Nephron (organoid): ENCODE data around the gene POC1B.
"Not testable (repeated sequence)": the region's sequence is repeated elsewhere in the genome, so short reads cannot be mapped to it uniquely, and the experiment has no call there.

Experiments
- H3K27ac Mint-ChIP-seq, 3 experiments: 2 replicates each; pipeline ENCODE4 v1.8.0; 2020; ENCODE audit warnings: mixed read lengths in 3 of 3, mild to moderate bottlenecking in 2 of 3, moderate library complexity in 1 of 3
- H3K27me3 Mint-ChIP-seq: 2 replicates; pipeline ENCODE4 v1.8.0; 2021; ENCODE audit warnings: low read depth, mild to moderate bottlenecking, moderate library complexity, mixed read lengths
- H3K36me3 Mint-ChIP-seq: 2 replicates; pipeline ENCODE4 v1.8.0; 2020; ENCODE audit warnings: low read depth, mixed read lengths
- H3K4me1 Mint-ChIP-seq: 2 replicates; pipeline ENCODE4 v1.8.0; 2020; ENCODE audit warnings: mixed read lengths
- H3K4me3 Mint-ChIP-seq, 3 experiments: 2 replicates each; pipeline ENCODE4 v1.8.0; 2020; ENCODE audit warnings: mild to moderate bottlenecking in 3 of 3, mixed read lengths in 3 of 3, moderate library complexity in 2 of 3
- H3K9me3 Mint-ChIP-seq: 2 replicates; pipeline ENCODE4 v1.8.0; 2020; ENCODE audit warnings: mixed read lengths
- TF ChIP-seq, protein P1 (sequence below), 3 experiments: fragments of 200-600 bp; sonication (generic); IDR thresholded peaks; one replicate each; pipeline ENCODE4 v1.5.0; 2021; ENCODE audit warnings: antibody characterized with exemption in 3 of 3; ENCODE audit not compliant: unreplicated experiment in 3 of 3

The POC1B gene

DNA sequence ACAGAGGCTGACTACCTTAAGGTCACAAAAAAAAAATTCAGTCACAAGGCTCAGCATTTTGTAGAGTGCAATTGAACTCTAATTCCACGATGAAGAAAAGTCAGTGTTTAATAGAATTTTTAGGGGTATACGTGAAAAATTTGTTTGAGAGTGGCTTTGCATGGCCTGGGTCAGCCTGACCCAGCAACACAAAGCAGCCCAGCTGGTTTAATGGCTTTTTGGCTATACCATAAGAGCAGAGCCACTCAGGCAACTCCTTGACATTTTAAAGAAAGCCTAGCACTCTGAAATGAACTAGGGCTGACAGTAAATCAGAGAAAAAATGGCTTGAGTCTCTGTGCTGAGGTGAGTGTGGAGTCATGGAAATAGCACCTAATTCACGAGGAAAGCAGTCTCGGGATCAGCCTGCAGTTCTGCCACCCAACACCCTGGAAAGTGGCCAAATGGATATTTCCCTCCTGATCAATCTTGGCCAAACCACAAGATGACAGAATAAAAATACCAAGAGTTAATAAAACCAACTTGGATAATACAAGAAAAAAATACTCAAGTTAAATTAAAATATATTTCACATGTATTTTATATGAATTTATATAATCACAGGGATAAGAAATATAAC, 60.8 kb downstream of the POC1B start:
- Mint-ChIP-seq H3K27me3 (no peaks in the 10 kb centered on the region), H3K9me3 (no peaks in the 10 kb centered on the region), H3K36me3 (no peaks in the 10 kb centered on the region), H3K27ac (no peak overlapping the region), H3K4me1 (peaks cover 16% of the 10 kb centered on the region), H3K4me3 (no peak overlapping the region)
- TF ChIP-seq, protein P1, sequence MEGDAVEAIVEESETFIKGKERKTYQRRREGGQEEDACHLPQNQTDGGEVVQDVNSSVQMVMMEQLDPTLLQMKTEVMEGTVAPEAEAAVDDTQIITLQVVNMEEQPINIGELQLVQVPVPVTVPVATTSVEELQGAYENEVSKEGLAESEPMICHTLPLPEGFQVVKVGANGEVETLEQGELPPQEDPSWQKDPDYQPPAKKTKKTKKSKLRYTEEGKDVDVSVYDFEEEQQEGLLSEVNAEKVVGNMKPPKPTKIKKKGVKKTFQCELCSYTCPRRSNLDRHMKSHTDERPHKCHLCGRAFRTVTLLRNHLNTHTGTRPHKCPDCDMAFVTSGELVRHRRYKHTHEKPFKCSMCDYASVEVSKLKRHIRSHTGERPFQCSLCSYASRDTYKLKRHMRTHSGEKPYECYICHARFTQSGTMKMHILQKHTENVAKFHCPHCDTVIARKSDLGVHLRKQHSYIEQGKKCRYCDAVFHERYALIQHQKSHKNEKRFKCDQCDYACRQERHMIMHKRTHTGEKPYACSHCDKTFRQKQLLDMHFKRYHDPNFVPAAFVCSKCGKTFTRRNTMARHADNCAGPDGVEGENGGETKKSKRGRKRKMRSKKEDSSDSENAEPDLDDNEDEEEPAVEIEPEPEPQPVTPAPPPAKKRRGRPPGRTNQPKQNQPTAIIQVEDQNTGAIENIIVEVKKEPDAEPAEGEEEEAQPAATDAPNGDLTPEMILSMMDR (IDR thresholded peaks at IDR 0.05; ENCODE audit: unreplicated experiment in 3 of 3), result no peak

GRCh38 chr12:89461649-89462612, 63.9 kb downstream of the POC1B start:
- H3K4me1 Mint-ChIP-seq, result peaks cover 12% of the 10 kb centered on the region
- H3K36me3 Mint-ChIP-seq, result no peaks in the 10 kb centered on the region
- no peak overlapping the region for H3K4me3 Mint-ChIP-seq
- H3K27me3 Mint-ChIP-seq, result no peaks in the 10 kb centered on the region
- H3K27ac Mint-ChIP-seq, result peak overlapping the region; percentile 2 to 11 (median 6)
- TF ChIP-seq, protein P1 (IDR thresholded peaks at IDR 0.05; ENCODE audit: unreplicated experiment in 3 of 3), result peak; percentile 54 to 76 (median 55)
- H3K9me3 Mint-ChIP-seq, result no peaks in the 10 kb centered on the region

GRCh38 chr12:89461190-89461589, 64.7 kb downstream of the POC1B start:
- Mint-ChIP-seq H3K4me3 (no peak overlapping the region), H3K27ac (no peak overlapping the region), H3K36me3 (no peaks in the 10 kb centered on the region), H3K27me3 (no peaks in the 10 kb centered on the region), H3K4me1 (peaks cover 12% of the 10 kb centered on the region), H3K9me3 (no peaks in the 10 kb centered on the region)
- TF ChIP-seq, protein P1 (IDR thresholded peaks at IDR 0.05; ENCODE audit: unreplicated experiment in 3 of 3), result no peak

- H3K9me3 Mint-ChIP-seq, H3K27ac Mint-ChIP-seq, H3K36me3 Mint-ChIP-seq, H3K27me3 Mint-ChIP-seq, H3K4me3 Mint-ChIP-seq: not testable (repeated sequence)
- H3K4me1 Mint-ChIP-seq, result peaks cover 17% of the 10 kb centered on the region
- TF ChIP-seq, protein P1 (IDR thresholded peaks at IDR 0.05; ENCODE audit: unreplicated experiment in 3 of 3), result peak in 2 of 3 experiments; percentile 14 to 24
Measured at GRCh38 chr12:89459279-89459678, 66.6 kb downstream of the POC1B start.

DNA sequence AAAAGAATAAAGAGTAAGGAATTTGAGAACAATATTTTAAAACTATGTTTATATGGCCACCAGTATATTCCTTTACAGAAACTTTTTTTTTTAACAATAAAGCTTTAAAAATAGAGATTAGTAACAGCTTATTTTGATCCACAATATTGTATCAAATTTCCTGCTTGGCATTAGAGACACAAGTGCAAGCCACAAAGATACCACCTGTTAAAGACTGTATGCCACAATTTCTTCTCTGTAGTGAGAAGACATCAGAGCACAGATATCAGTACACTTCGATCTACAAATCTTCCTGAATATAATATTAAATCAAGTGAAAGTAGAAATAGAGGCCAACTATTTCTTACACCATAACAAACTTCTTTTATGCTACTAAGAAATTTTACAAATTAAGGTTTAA, 69.3 kb downstream of the POC1B start:
- Mint-ChIP-seq H3K4me3 (no peak overlapping the region), H3K4me1 (peaks cover 37% of the 10 kb centered on the region), H3K9me3 (no peaks in the 10 kb centered on the region), H3K27ac (no peak overlapping the region), H3K36me3 (no peaks in the 10 kb centered on the region), H3K27me3 (no peaks in the 10 kb centered on the region)
- TF ChIP-seq, protein P1 (IDR thresholded peaks at IDR 0.05; ENCODE audit: unreplicated experiment in 3 of 3), result no peak
